NK-92 (cell line): ENCODE results near the gene SPATA33.
"Not testable (repeated sequence)": the region's sequence is repeated elsewhere in the genome, so short reads cannot be mapped to it uniquely, and the experiment has no call there.

Experiments used
- DNase-seq: peaks from one replicate; lab custom pipeline; 2025; ENCODE audit not compliant: unreplicated experiment; lab: John Stamatoyannopoulos, UW

Gene SPATA33

GRCh38 chr16:89624777-89625761 lies 32.6 kb upstream of the SPATA33 start:
- DNase-seq: no peak

DNA sequence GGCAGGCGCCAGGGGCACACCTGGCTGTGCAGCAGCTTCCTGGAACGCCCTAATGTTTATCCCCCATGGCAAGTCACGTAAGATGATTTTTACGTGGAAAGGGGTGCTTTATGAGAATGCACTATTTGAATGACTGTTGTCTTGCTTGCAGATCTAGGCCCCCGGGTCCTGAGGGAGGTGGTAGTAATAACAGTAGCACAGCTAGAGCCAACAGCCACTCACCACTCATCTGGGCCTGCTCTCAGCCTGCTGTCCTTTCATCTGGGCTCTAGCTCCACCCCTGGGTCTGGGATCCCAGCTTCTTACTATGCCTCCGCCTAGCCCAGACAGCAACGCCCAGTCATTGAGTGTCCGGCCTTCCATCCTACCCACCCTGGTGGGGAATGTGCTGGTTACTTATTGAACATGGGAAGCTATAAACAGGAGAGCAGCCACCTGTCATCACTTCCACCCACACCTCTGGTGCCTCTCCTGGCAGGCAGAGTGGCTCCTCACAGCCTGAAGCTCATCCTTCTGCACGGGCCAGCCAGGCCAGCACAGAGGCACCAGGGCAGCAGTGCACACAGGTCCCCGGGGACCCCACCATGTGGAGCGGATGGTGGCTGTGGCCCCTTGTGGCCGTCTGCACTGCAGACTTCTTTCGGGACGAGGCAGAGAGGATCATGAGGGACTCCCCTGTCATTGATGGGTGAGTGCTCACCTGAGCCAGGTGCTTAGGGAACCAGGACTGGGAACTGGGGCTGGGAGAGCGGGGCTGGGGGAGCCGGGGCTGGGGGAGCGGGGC lies 27.6 kb upstream of the SPATA33 start:
- no peak for DNase-seq

DNA sequence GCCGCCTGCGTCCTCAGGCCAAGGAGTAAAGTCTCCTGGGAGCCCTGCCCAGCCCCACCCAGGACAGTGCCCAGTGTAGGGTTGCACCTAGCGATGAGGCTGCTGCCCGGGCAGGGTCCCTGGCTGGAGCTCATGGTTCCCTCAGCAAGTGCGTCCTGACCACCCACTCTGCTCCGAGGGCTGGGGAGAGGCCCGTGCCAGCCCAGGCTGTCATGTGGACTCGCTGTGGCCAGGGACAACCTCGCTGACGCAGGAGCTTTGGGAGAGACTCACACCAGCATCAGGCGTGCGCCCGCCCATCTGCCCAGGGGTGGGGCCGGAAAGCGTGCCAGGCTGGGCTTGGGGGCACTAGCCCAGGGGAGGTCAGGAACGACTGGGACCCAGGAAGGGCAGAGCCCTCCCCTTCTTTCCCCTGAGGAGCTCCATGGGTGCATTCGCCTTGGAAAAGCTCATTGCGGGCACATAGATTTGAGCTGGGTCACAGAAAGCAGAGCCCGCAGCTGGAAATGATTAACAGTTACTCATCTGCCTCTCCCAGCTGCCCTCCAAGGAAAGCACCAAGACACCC lies 24.5 kb upstream of the SPATA33 start:
- no peak for DNase-seq

GRCh38 chr16:89634463-89635385 lies 22.9 kb upstream of the SPATA33 start:
- not testable (repeated sequence) for DNase-seq

DNA sequence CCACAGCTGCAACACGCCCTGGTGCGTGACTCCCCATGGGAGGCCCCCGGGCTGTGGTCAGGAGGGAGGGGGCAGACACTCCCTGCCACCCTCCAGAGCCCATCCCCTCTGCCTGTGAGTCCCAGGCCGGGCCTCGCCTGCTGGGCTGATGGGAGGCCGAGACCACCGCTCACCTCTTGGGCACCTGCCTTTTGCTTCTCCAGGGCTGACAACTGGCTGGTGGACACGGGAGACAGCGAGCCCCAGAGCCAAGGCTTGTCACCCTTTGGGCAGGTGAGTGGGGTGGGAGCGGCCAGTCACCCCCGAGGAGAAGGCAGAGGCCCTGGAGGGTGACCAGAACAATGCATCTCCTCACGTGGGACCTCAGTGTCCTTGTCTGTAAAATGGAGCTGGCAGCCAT lies 21.0 kb upstream of the SPATA33 start:
- no peak for DNase-seq

DNA sequence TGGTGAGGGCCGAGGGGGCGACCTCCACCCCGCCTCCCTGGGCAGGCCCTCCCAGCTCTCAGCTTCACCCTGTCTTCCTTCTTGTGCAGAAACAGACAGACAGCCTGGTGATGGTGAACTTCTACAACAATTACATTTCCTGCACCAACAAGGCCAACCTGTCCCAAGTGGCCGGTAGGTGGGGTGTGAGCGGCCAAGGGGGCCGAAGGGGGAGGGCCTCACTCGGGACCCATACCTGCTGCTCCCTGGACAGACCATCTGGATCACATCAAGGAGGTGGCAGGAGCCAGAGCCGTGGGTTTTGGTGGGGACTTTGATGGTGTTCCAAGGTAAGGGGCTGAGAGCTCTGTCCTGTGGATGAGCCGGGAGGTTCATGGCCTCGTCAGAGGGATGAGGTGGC lies 20.3 kb upstream of the SPATA33 start:
- no peak for DNase-seq

- DNase-seq: no peak
Observed at GRCh38 chr16:89638455-89638854, 19.2 kb upstream of the SPATA33 start.

DNA sequence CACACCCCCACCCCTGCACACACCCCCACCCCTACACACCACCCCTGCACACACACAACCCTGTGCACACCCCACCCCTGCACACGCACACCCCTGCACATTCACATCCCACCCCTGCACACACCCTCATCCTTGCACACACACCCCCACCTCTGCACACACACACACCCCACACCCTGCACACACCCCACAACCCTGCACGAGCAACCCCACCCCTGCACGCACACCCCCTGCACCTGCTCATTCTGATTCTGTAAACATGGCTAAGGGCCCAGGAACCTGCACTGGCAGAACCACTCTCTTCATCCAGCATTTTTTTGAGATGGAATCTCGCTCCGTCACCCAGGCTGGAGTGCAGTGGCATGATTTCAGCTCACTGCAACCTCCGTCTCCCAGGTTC lies 18.3 kb upstream of the SPATA33 start:
- DNase-seq: no peak

GRCh38 chr16:89641458-89642119 lies 16.0 kb upstream of the SPATA33 start:
- DNase-seq: no peak

- DNase-seq: no peak
Observed at GRCh38 chr16:89642574-89642973, 15.1 kb upstream of the SPATA33 start.

DNA sequence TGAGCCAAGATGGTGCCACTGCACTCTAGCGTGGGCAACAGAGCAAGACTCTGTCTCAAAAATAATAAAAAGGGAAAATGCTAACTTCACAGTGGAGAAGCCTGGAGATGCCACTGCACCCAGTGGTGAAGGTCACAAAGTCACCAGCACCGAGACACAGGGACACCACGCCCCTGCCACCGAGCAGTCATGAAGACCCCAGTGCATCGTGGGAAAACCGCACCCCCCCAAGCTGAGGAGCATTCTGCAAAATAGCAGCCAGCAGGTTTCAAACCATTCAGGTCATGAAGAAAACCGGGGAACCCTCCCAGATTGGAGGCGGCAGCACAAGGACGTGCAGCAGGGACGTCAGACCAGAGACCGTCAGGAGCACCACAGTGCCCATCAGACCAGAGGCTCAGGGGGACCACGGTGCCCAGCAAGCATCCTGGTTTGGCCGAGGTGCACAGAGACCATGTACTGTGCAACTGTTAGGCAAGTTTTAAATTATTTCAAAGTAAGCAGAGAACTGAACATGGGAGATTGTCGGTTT lies 13.8 kb upstream of the SPATA33 start:
- no peak for DNase-seq

- no peak for DNase-seq
Observed at GRCh38 chr16:89645122-89645521, 12.5 kb upstream of the SPATA33 start.

DNA sequence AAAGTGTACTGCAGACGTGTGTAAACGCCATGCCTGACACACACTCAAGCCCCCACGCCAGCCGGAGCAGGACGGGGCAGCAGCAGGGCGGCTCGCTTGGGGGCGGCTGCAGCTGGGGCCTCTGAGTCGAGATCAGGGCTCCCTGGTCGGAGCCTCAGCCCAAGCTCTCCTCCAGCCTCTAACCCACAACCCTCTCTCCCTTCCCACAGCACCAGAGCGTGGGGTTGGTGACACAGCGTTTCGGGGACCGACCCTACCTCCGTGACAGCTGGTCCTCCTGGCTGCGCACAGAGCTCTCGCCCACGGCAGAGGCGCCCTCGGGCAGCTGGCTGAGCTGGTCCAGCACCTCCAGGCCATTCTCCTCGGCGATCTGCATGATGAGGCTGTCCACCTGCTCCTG lies 11.4 kb upstream of the SPATA33 start:
- DNase-seq: no peak

- no peak for DNase-seq
Observed at GRCh38 chr16:89646906-89647305, 10.7 kb upstream of the SPATA33 start.

- no peak for DNase-seq
Observed at GRCh38 chr16:89651584-89651983, 6.1 kb upstream of the SPATA33 start.

GRCh38 chr16:89653656-89654295 lies 3.9 kb upstream of the SPATA33 start:
- no peak for DNase-seq

GRCh38 chr16:89655062-89655643 lies 2.5 kb upstream of the SPATA33 start:
- DNase-seq: no peak

DNA sequence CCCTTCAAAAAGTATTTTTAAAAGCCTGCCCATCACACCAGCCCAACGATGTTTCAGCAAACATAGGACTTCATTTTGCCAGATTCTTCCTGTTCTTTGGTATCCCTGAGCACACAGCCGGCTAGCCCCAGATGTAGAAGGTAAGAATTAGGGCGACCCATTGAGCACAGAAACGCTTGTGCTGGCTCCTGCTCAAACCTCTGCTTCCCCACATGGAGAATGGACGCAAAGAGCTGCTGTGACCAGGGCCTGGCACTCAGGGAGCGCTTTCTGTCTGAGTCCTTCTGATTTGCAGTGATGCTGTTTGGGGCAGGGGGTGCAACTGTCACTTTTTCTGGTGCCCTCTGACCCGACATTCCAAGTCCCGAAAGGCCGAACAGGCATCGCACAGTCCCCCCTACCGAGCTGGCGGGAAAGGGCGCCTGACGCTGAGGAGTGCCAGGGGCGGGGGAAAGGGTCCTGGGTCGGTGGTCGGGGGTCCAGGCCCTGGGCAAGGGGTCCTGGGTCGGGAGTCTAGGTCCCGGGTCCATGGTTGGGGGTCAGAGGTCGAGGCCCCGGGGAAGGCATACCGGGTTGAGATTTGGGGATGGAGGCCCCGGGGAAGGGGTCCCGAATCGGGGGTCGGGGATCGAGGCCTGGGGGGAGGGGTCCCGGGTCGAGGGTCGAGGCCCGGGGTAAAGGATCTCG lies 1.1 kb upstream of the SPATA33 start:
- DNase-seq: no peak
